GM23338 (cell line): ENCODE results near the gene PNLIPRP2. TPM values are rescaled to one million over a fixed set of nuclear protein-coding genes. Genes with fewer than 3 reads are reported as not detected.
A peak's percentile ranks its signal among the peaks of the same experiment; 100 is the strongest.

Experiments
- ATAC-seq: fragments of 200-7000 bp; cut with Tn5 transposase; 3 replicates; pipeline ENCODE4 v1.9.1; 2020
- DNase-seq: peaks from one replicate; pipeline ENCODE4 v3.0.0-alpha.2; 2015; ENCODE audit warnings: low spot score
- H2AFZ ChIP-seq: fragments of 200-600 bp; sonication (generic); 2 replicates; pipeline ENCODE4 v1.8.0; 2016; ENCODE audit warnings: antibody characterized with exemption, mild to moderate bottlenecking, moderate library complexity
- H3F3A ChIP-seq: fragments of 200-600 bp; sonication (generic); replicated peaks from 2 replicates; pipeline ENCODE4 v1.8.0; 2017; ENCODE audit warnings: antibody characterized with exemption, mixed run types, low read depth
- H3K27ac ChIP-seq: fragments of 200-600 bp; sonication (generic); 2 replicates; pipeline ENCODE4 v1.6.1; 2016; ENCODE audit warnings: low read depth
- H3K27me3 ChIP-seq: fragments of 200-600 bp; sonication (generic); 2 replicates; pipeline ENCODE4 v1.8.0; 2016; ENCODE audit warnings: mild to moderate bottlenecking, mixed run types, moderate library complexity; ENCODE audit not compliant: insufficient read depth
- H3K36me3 ChIP-seq: fragments of 200-600 bp; sonication (generic); 2 replicates; pipeline ENCODE4 v1.8.0; 2016; ENCODE audit warnings: mild to moderate bottlenecking; ENCODE audit not compliant: insufficient read depth
- H3K4me1 ChIP-seq: fragments of 200-600 bp; sonication (generic); 2 replicates; pipeline ENCODE4 v1.8.0; 2016; ENCODE audit warnings: mild to moderate bottlenecking, moderate library complexity; ENCODE audit not compliant: insufficient read depth
- H3K4me2 ChIP-seq: fragments of 200-600 bp; sonication (generic); 2 replicates; pipeline ENCODE4 v1.7.1; 2017; ENCODE audit warnings: mixed run types
- H3K4me3 ChIP-seq: fragments of 200-600 bp; sonication (generic); 2 replicates; pipeline ENCODE4 v1.6.1; 2016; ENCODE audit warnings: mixed run types
- H3K79me2 ChIP-seq: fragments of 200-600 bp; sonication (generic); replicated peaks from 2 replicates; pipeline ENCODE4 v1.8.0; 2017; ENCODE audit warnings: mild to moderate bottlenecking; ENCODE audit not compliant: insufficient read depth
- H3K9me2 ChIP-seq: fragments of 200-600 bp; sonication (generic); 2 replicates; pipeline ENCODE4 v1.8.0; 2017; ENCODE audit not compliant: insufficient read depth
- H4K20me1 ChIP-seq: fragments of 200-600 bp; sonication (generic); replicated peaks from 2 replicates; pipeline ENCODE4 v1.8.0; 2017; ENCODE audit warnings: mild to moderate bottlenecking; ENCODE audit not compliant: insufficient read depth
- H3K27ac Mint-ChIP-seq: 2 replicates; pipeline ENCODE4 v1.8.0; 2020; ENCODE audit warnings: inconsistent platforms, mild to moderate bottlenecking, moderate library complexity, mixed read lengths
- H3K27me3 Mint-ChIP-seq: 3 replicates; pipeline ENCODE4 v1.8.0; 2022; ENCODE audit warnings: low read depth, mild to moderate bottlenecking, moderate library complexity, mixed read lengths, inconsistent platforms; ENCODE audit not compliant: insufficient read depth, poor library complexity
- H3K36me3 Mint-ChIP-seq: 3 replicates; pipeline ENCODE4 v1.8.0; 2021; ENCODE audit warnings: low read depth, mild to moderate bottlenecking, inconsistent platforms, moderate library complexity, mixed read lengths
- H3K4me1 Mint-ChIP-seq: 3 replicates; pipeline ENCODE4 v1.8.0; 2020; ENCODE audit warnings: mild to moderate bottlenecking, inconsistent platforms, mixed read lengths
- H3K4me3 Mint-ChIP-seq: 3 replicates; pipeline ENCODE4 v1.8.0; 2021; ENCODE audit warnings: moderate library complexity, mild to moderate bottlenecking, inconsistent platforms, mixed read lengths
- H3K9me3 Mint-ChIP-seq: 3 replicates; pipeline ENCODE4 v1.8.0; 2020; ENCODE audit warnings: moderate library complexity, mild to moderate bottlenecking, inconsistent platforms, mixed read lengths
- CREB1 ChIP-seq: fragments of 250-450 bp; sonication (Bioruptor Pico); IDR thresholded peaks from 2 replicates; pipeline ENCODE4 v1.5.0; 2020; ENCODE audit warnings: low read depth, mild to moderate bottlenecking, moderate library complexity
- CTCF ChIP-seq, 2 experiments: fragments of 200-600 bp in 1 of 2; sonication (generic) in 1 of 2; conservative IDR thresholded peaks; 2 replicates each; pipeline versions ENCODE4 v1.5.1 to v1.6.1; 2016 to 2017; ENCODE audit warnings: antibody characterized with exemption in 2 of 2, low read depth in 2 of 2, mild to moderate bottlenecking in 2 of 2, moderate library complexity in 1 of 2
- ETS1 ChIP-seq: IDR thresholded peaks from 2 replicates; pipeline ENCODE4 v1.6.1; 2016; ENCODE audit warnings: antibody characterized with exemption
- NANOG ChIP-seq: IDR thresholded peaks from 2 replicates; pipeline ENCODE4 v1.6.1; 2016; ENCODE audit warnings: antibody characterized with exemption, borderline replicate concordance
- ZNF114 ChIP-seq: fragments of 250-450 bp; sonication (Bioruptor Pico); IDR thresholded peaks from 2 replicates; pipeline ENCODE4 v1.5.0; 2020; ENCODE audit warnings: mild to moderate bottlenecking, moderate library complexity
- ZNF462 ChIP-seq: fragments of 250-450 bp; sonication (Bioruptor Pico); IDR thresholded peaks from 2 replicates; pipeline ENCODE4 v1.5.0; 2020; ENCODE audit warnings: mild to moderate bottlenecking, moderate library complexity
- polyA plus RNA-seq: library from polyadenylated mRNA; unstranded; fragments of >200 nt; fragmentation: Nextera tagmentation; extraction: Ambion mirVana; gene quantifications from 2 replicates; pipeline ENCODE4 v1.2.1, GENCODE V29; 2016
- total RNA-seq: library from RNA; depleted of rRNA; stranded (reverse); fragments of >200 nt; shearing (Covaris generic); gene quantifications from 2 replicates; pipeline ENCODE4 v1.2.3, GENCODE V29; 2014

Gene PNLIPRP2
- total and polyA plus RNA-seq, 2 experiments from 2014 or later, result 0.24 TPM; not detected in 1

- TF ChIP-seq ZNF462 (CRISPR knock-in tag), result no peak
- no peak for TF ChIP-seq NANOG
- TF ChIP-seq ZNF114 (CRISPR knock-in tag), result no peak
- TF ChIP-seq CREB1 (CRISPR knock-in tag), result no peak
These were observed 62.4 kb downstream of the PNLIPRP2 start (continued) for GRCh38 chr10:116683166-116683565.

- H3K36me3 ChIP-seq, result no peaks in the 10 kb centered on the region
- Mint-ChIP-seq H3K4me1 (peaks cover 14% of the 10 kb centered on the region), H3K27ac (no peak overlapping the region), H3K9me3 (0 out of 3 replicates have a peak, but pooled peaks cover 2% of the 10 kb centered on the region), H3K4me3 (no peak overlapping the region), H3K27me3 (peaks cover 3% of the 10 kb centered on the region), H3K36me3 (no peaks in the 10 kb centered on the region; the same call in 2 of the 3 replicates)
- H3K27ac ChIP-seq, result no peak overlapping the region
- no peaks in the 10 kb centered on the region for H3K79me2 ChIP-seq
- no peaks in the 10 kb centered on the region for H3K27me3 ChIP-seq
- no peaks in the 10 kb centered on the region for H3K4me1 ChIP-seq
- H2AFZ ChIP-seq, result no peak overlapping the region
- TF ChIP-seq CTCF (conservative IDR thresholded peaks at IDR 0.05; ENCODE audit: low read depth in 2 of 2) (peak in 1 of 2 experiments; percentile 30; a peak in 2 of 4 replicates), ETS1 (no peak)
- no peak overlapping the region for H3K4me3 ChIP-seq
- no peak for ATAC-seq
- H3K9me2 ChIP-seq, result no peaks in the 10 kb centered on the region
- no peaks in the 10 kb centered on the region for H4K20me1 ChIP-seq
- H3K4me2 ChIP-seq, result no peak overlapping the region
- DNase-seq, result no peak
- no peaks in the 10 kb centered on the region for H3F3A ChIP-seq
These were observed 63.1 kb downstream of the PNLIPRP2 start for GRCh38 chr10:116683821-116684220.
